Bronchial epithelial cell (primary cell): ENCODE measurements around the gene IL1RN. TPM values are rescaled to one million over a fixed set of nuclear protein-coding genes. Genes with fewer than 3 reads are reported as not detected.
A peak's percentile ranks its signal among the peaks of the same experiment; 100 is the strongest.

ENCODE experiments used
- DNase-seq: peaks from one replicate; pipeline ENCODE4 v3.0.0-alpha.2; 2010; ENCODE audit warnings: low read depth
- FAIRE-seq: peaks from 2 replicates; lab custom pipeline; 2011; peaks lifted over from hg19 to GRCh38; lab: Jason Lieb, UNC
- H3K27me3 ChIP-seq: 2 replicates; pipeline ENCODE4 v1.5.1; 2011; ENCODE audit warnings: low read length; ENCODE audit not compliant: control insufficient read depth, insufficient read depth
- H3K36me3 ChIP-seq: 2 replicates; pipeline ENCODE4 v1.5.1; 2011; ENCODE audit warnings: low read length; ENCODE audit not compliant: control insufficient read depth, insufficient read depth
- H3K4me3 ChIP-seq: 2 replicates; pipeline ENCODE4 v1.5.1; 2011; ENCODE audit warnings: mild to moderate bottlenecking, low read depth, low read length, control low read depth
- total RNA-seq: library from RNA; depleted of rRNA; stranded (reverse); fragments of >200 nt; gene quantifications from 2 replicates; pipeline ENCODE4 v1.2.1, GENCODE V29; 2014
- TF ChIP-seq, protein P1 (sequence below): IDR thresholded peaks from 2 replicates; pipeline ENCODE4 v1.5.1; 2011; ENCODE audit warnings: mild to moderate bottlenecking, moderate library complexity, low read length, control low read depth, inconsistent platforms; ENCODE audit not compliant: insufficient read depth, severe bottlenecking

IL1RN gene, protein sequence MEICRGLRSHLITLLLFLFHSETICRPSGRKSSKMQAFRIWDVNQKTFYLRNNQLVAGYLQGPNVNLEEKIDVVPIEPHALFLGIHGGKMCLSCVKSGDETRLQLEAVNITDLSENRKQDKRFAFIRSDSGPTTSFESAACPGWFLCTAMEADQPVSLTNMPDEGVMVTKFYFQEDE
- 71.9 and 113 TPM in 2 replicates for total RNA-seq

DNA sequence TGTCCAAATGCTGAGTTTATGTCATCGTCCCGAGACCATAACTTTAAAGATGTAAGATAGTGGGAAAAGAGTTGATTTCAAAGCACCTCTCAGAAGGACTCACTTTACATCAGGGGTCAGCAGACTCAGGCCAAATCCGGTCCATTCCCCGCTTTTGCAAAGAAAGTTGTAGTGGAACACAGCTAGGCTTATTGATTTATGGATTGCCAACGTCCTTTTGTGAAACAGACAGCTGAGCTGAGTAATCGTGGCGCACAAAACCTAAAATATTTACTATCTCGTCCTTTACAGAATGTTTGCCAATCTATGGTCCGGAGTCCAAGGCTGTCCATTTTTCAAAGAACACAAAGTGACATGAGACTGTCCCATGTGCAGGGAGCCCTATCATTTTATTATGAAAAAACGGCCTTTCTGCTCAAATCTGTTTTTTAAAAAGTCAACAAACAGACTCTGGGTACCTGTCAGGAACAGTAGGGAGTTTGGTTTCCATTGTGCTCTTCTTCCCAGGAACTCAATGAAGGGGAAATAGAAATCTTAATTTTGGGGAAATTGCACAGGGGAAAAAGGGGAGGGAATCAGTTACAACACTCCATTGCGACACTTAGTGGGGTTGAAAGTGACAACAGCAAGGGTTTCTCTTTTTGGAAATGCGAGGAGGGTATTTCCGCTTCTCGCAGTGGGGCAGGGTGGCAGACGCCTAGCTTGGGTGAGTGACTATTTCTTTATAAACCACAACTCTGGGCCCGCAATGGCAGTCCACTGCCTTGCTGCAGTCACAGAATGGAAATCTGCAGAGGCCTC lies at the start of gene IL1RN:
IL1RN (plus strand) TSS at position 754 of the 801 bp plus-strand sequence; CDS start at position 781, 27 bp downstream.
- TF ChIP-seq, protein P1, sequence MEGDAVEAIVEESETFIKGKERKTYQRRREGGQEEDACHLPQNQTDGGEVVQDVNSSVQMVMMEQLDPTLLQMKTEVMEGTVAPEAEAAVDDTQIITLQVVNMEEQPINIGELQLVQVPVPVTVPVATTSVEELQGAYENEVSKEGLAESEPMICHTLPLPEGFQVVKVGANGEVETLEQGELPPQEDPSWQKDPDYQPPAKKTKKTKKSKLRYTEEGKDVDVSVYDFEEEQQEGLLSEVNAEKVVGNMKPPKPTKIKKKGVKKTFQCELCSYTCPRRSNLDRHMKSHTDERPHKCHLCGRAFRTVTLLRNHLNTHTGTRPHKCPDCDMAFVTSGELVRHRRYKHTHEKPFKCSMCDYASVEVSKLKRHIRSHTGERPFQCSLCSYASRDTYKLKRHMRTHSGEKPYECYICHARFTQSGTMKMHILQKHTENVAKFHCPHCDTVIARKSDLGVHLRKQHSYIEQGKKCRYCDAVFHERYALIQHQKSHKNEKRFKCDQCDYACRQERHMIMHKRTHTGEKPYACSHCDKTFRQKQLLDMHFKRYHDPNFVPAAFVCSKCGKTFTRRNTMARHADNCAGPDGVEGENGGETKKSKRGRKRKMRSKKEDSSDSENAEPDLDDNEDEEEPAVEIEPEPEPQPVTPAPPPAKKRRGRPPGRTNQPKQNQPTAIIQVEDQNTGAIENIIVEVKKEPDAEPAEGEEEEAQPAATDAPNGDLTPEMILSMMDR, result no peak
- no peak within 1 kb of the TSS for H3K4me3 ChIP-seq
- DNase-seq, result no peak
- FAIRE-seq, result no peak
- no peaks in the 10 kb centered on the region for H3K27me3 ChIP-seq
- peaks cover 30% of the 10 kb centered on the region for H3K36me3 ChIP-seq

DNA sequence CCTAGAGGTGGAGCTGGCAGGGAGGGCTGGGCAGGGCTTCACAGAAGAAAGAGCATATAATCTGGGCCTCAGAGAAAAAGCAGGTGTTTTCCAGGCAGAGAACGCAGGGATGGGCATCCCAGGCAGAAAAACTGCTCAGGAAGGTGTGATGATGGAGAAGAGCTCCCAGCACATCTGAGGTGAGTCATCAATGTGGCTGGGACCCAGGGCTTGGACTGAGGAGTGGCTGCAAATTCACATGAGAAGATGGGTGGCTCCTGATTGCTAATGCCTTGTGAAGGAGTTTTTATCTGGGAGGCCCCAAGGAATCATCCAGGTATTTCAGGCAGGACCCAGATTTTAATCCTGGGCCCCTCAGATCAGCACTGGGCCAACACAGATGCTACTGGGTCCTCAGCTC lies 49.5 kb upstream of the IL1RN start:
- peak; percentile 95 for FAIRE-seq
- H3K4me3 ChIP-seq, result no peak overlapping the region
- TF ChIP-seq, protein P1, result no peak

DNA sequence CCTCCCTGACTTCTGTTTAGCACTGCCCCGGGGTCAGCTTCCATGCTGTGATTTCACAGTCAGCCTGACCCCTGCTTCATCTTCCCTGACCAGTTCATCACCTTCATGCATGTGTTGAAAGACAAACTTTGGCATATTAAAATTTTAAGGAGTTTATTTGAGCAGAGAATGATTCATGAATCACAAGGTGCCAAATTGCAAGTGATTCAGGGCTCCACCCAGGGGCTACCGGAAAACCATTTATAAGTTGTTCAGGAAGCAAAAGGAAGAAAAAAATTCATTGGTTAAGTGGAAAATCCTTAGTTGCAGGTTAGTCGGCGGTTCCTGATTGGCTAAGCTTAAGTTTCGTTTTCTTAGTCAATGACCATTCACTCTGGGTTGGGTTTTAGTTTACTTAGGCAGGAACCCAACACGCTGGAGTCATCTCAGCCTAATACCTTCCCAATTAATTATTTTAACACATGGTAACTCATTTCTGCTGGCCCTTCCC lies 49.0 kb upstream of the IL1RN start:
- TF ChIP-seq, protein P1, result no peak
- Histone ChIP-seq H3K4me3 (no peak overlapping the region), H3K36me3 (no peaks in the 10 kb centered on the region), H3K27me3 (no peaks in the 10 kb centered on the region)
- peak; percentile 36 for FAIRE-seq
- peak; percentile 98 for DNase-seq

More for the DNA sequence above, 49.5 kb upstream of the IL1RN start:
- peak; percentile 96 for DNase-seq
- Histone ChIP-seq H3K36me3 (no peaks in the 10 kb centered on the region), H3K27me3 (no peaks in the 10 kb centered on the region)

DNA sequence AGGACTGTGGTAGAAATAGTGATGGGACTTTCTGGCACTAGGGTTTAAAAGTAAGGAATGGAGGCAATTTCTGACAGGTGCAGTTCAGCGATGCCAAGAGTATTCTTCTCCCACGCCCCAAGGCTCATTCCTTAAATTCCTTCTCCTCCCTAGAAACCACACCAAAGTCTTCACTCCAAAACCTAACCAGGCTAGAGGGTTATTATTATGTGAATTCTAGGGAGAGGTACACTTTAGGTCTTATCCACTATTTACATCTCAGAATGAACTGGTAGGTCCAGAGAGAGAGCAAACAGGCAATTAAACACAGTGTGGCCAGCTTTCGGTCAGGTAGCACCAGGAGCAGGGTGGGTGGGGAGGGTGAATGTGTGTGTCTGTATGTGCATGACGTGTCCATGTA lies 48.3 kb upstream of the IL1RN start:
- Histone ChIP-seq H3K36me3 (no peaks in the 10 kb centered on the region), H3K27me3 (no peaks in the 10 kb centered on the region), H3K4me3 (no peak overlapping the region)
- FAIRE-seq (no peak), DNase-seq (no peak)
- TF ChIP-seq, protein P1, result no peak

DNA sequence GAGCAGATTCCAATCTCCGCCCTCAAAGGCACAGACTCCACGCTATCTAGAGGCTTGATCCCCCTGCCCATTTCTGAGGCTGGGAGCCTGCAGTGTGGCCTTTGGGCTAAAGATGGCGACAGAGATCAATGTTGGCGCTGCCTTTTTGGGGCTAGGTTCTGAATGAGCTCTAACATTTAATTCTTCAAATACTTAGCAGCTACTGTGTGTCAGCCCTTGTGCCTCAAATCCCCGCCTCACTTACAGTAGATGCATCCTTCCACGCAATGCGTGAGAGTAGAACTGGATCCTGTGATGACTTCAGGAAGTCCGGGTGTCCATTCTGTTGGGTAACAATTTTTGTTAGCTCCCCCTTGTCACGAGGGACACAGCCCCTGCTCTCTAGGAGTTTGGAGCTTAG lies 47.3 kb upstream of the IL1RN start:
- Histone ChIP-seq H3K4me3 (no peak overlapping the region), H3K36me3 (no peaks in the 10 kb centered on the region), H3K27me3 (no peaks in the 10 kb centered on the region)
- DNase-seq (peak; percentile 55), FAIRE-seq (no peak)
- TF ChIP-seq, protein P1, result peak; percentile 91
